Lower leg skin (tissue), 4 donors: ENCODE data around the gene IMMP2L. TPM values are rescaled to one million over a fixed set of nuclear protein-coding genes. Genes with fewer than 3 reads are reported as not detected.

Experiments used
- DNase-seq, 2 donors: peaks; one replicate each; pipeline ENCODE4 v3.0.0-alpha.2; 2019; ENCODE audit warnings: low spot score in 2 of 2
- H3K4me3 ChIP-seq: fragments of 200-600 bp; sonication (generic); 2 replicates; pipeline ENCODE4 v1.5.1; 2017; ENCODE audit warnings: mild to moderate bottlenecking, low read depth; ENCODE audit not compliant: poor library complexity, severe bottlenecking
- CTCF ChIP-seq, 3 donors: fragments of 450-650 bp; IDR thresholded peaks; one replicate each; pipeline ENCODE4 v1.5.1; 2016; ENCODE audit warnings: antibody characterized with exemption in 3 of 3, mild to moderate bottlenecking in 3 of 3, moderate library complexity in 2 of 3
- POLR2A ChIP-seq, 2 donors: fragments of 450-650 bp; IDR thresholded peaks; one replicate each; pipeline ENCODE4 v1.6.1; 2016 to 2017; ENCODE audit warnings: antibody characterized with exemption in 2 of 2, mild to moderate bottlenecking in 1 of 2, moderate library complexity in 1 of 2
- WGBS, 2 donors: methylation state at CpG; one replicate each; pipeline ENCODE4 v1.1.5; 2018; 5-methylcytosine and 5-hydroxymethylcytosine counted together
- intact Hi-C: fragments of 100-400 bp; cut with DNase I; formaldehyde crosslinking; loops from one replicate; pipeline ENCODE4 v1.15.0; 2023; ENCODE audit warnings: low total_unique reads
- total RNA-seq, 4 donors: library from RNA; depleted of rRNA; stranded (reverse); fragments of >200 nt; gene quantifications; one replicate each; pipeline ENCODE4 v1.1.0, GENCODE V29; 2016

IMMP2L gene
- total RNA-seq, 4 donors from 2014 or later: 13.6 to 16.8 (median 16.4) TPM

- no peak overlapping the region for H3K4me3 ChIP-seq
- intact Hi-C loops: no loop called here
- TF ChIP-seq CTCF (IDR thresholded peaks at IDR 0.05) (no peak), POLR2A (IDR thresholded peaks at IDR 0.05) (no peak)
- no peak for DNase-seq
- WGBS, 2 donors: 80 to 86% methylated on average over 4 of the region's 4 CpGs
Observed at GRCh38 chr7:110905773-110906566, 656.3 kb downstream of the IMMP2L start.

GRCh38 chr7:110898516-110898915 lies 663.8 kb downstream of the IMMP2L start:
- intact Hi-C loops: no loop called here
- no peak for DNase-seq
- TF ChIP-seq POLR2A (IDR thresholded peaks at IDR 0.05) (no peak), CTCF (IDR thresholded peaks at IDR 0.05) (no peak)

GRCh38 chr7:110897538-110897937 lies 664.8 kb downstream of the IMMP2L start:
- no peak for DNase-seq
- intact Hi-C loops: no loop called here
- H3K4me3 ChIP-seq: no peak overlapping the region
- TF ChIP-seq POLR2A (IDR thresholded peaks at IDR 0.05): no peak
- TF ChIP-seq CTCF (IDR thresholded peaks at IDR 0.05): no peak
- 90 to 91% methylated on average over 1 of the region's 1 CpG for WGBS, 2 donors

More at GRCh38 chr7:110898516-110898915, 663.8 kb downstream of the IMMP2L start:
- no peak overlapping the region for H3K4me3 ChIP-seq

DNA sequence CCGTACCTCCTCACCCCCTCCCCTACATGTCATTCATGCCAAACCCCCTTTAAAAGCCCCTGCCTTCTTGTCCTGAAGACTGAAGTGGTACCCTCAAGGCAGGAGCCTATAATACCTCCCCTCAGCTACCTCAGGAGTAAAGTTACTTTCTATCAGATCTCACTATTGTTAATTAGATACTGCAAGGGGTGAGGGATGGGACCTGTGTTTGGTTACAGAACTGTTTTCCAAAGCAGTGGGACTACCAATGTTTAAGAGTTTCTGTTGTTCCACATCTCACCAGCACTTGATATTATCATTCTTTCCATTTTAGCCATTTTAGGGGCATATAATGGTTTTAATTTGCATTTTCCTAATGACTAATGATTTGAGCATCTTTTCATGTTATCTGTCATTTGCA lies 668.2 kb downstream of the IMMP2L start:
- 95 to 100% methylated on average over 1 of the region's 1 CpG for WGBS, 2 donors
- intact Hi-C loops: no loop called here
- H3K4me3 ChIP-seq: no peak overlapping the region
- TF ChIP-seq CTCF (IDR thresholded peaks at IDR 0.05) (no peak), POLR2A (IDR thresholded peaks at IDR 0.05) (no peak)
- no peak for DNase-seq

DNA sequence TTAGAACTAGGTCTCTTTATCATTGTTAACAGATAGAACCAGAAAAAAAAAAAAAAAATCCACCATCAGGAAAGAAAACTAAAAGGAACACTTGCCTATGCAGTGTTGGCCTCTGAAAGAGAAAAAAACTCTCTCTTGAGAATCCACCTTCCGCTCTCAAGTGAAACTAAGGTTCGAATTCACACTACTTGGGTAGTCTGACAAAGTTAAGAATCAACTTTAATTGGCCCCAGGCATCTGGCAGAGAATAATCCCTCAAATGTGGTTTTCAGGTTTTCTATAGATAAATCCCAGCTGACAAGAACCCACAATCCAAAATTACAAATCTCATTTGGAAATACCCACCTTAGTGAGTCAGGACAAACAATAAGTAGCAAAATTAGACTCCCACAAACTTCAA lies 671.1 kb downstream of the IMMP2L start:
- TF ChIP-seq CTCF (IDR thresholded peaks at IDR 0.05) (no peak), POLR2A (IDR thresholded peaks at IDR 0.05) (no peak)
- intact Hi-C loops: no loop called here
- WGBS, 2 donors: 75 to 82% methylated on average over 2 of the region's 2 CpGs
- DNase-seq: no peak
- no peak overlapping the region for H3K4me3 ChIP-seq

- DNase-seq: no peak
- WGBS, 2 donors: 92 to 93% methylated on average over 4 of the region's 4 CpGs
- no peak for TF ChIP-seq POLR2A (IDR thresholded peaks at IDR 0.05)
- no peak for TF ChIP-seq CTCF (IDR thresholded peaks at IDR 0.05)
- H3K4me3 ChIP-seq: no peak overlapping the region
- intact Hi-C loops: no loop called here
Observed at GRCh38 chr7:110890101-110890500, 672.2 kb downstream of the IMMP2L start.
